BE2C (cell line): Measurements from ENCODE around the gene SLC35E2B. TPM values are rescaled to one million over a fixed set of nuclear protein-coding genes. Genes with fewer than 3 reads are reported as not detected.
"Not testable (repeated sequence)": the region's sequence is repeated elsewhere in the genome, so short reads cannot be mapped to it uniquely, and the experiment has no call there.

ENCODE experiments used
- DNase-seq: peaks from one replicate; pipeline ENCODE4 v3.0.0-alpha.2; 2020
- H3K27me3 ChIP-seq: fragments of 250-450 bp; sonication (Bioruptor Pico); 2 replicates; pipeline ENCODE4 v1.5.1; 2020; ENCODE audit warnings: mild to moderate bottlenecking
- H3K36me3 ChIP-seq: fragments of 250-450 bp; sonication (Bioruptor Pico); 2 replicates; pipeline ENCODE4 v1.5.1; 2020; ENCODE audit warnings: mild to moderate bottlenecking
- H3K4me1 ChIP-seq: fragments of 250-450 bp; sonication (Bioruptor Pico); 2 replicates; pipeline ENCODE4 v1.5.1; 2020
- H3K4me3 ChIP-seq: 2 replicates; pipeline ENCODE4 v1.5.1; 2011; ENCODE audit warnings: low read depth, low read length
- H3K9me3 ChIP-seq: fragments of 250-450 bp; sonication (Bioruptor Pico); 2 replicates; pipeline ENCODE4 v1.5.1; 2020
- CTCF ChIP-seq: IDR thresholded peaks from 2 replicates; pipeline ENCODE4 v1.5.1; 2012; ENCODE audit warnings: mild to moderate bottlenecking, low read depth, low read length
- polyA plus RNA-seq: library from polyadenylated mRNA; unstranded; fragments of >200 nt; gene quantifications from one replicate; pipeline ENCODE4 v1.2.1, GENCODE V29; 2012; ENCODE audit warnings: low read depth, missing spikeins; ENCODE audit not compliant: insufficient read length, insufficient read depth

The SLC35E2B gene
- 34.4 TPM for polyA plus RNA-seq

GRCh38 chr1:1692714-1693647, at the start of gene SLC35E2B:
Gene SLC35E2B (minus strand): TSS chr1:1692795. CDS start chr1:1676699, 16,096 bp downstream.
- peak within 1 kb of the TSS; percentile 63 for H3K4me3 ChIP-seq
- H3K27me3 ChIP-seq, H3K36me3 ChIP-seq, H3K9me3 ChIP-seq, H3K4me1 ChIP-seq: not testable (repeated sequence)
- peak; percentile 20; the same call in 1 of the 2 replicates for TF ChIP-seq CTCF
- DNase-seq: peak; percentile 95

GRCh38 chr1:1741013-1741412, 48.4 kb upstream of the SLC35E2B start:
- H3K4me1 ChIP-seq, H3K9me3 ChIP-seq, H3K4me3 ChIP-seq, DNase-seq, H3K27me3 ChIP-seq, H3K36me3 ChIP-seq: not testable (repeated sequence)

- DNase-seq, H3K4me1 ChIP-seq, H3K9me3 ChIP-seq, H3K36me3 ChIP-seq, H3K4me3 ChIP-seq, H3K27me3 ChIP-seq: not testable (repeated sequence)
These were observed 46.3 kb upstream of the SLC35E2B start for GRCh38 chr1:1738799-1739337.

GRCh38 chr1:1737675-1738590, 45.3 kb upstream of the SLC35E2B start:
- not testable (repeated sequence) for H3K4me3 ChIP-seq, H3K9me3 ChIP-seq, H3K27me3 ChIP-seq, H3K4me1 ChIP-seq, H3K36me3 ChIP-seq, DNase-seq

- no peaks in the 10 kb centered on the region for H3K27me3 ChIP-seq
- H3K9me3 ChIP-seq: no peaks in the 10 kb centered on the region
- no peak overlapping the region for H3K4me3 ChIP-seq
- peaks cover 9% of the 10 kb centered on the region for H3K36me3 ChIP-seq
- H3K4me1 ChIP-seq: no peaks in the 10 kb centered on the region
- TF ChIP-seq CTCF: no peak
- no peak for DNase-seq
These were observed 39.8 kb upstream of the SLC35E2B start for GRCh38 chr1:1732381-1732780.

GRCh38 chr1:1730870-1731269, 38.3 kb upstream of the SLC35E2B start:
- no peak overlapping the region for H3K4me3 ChIP-seq
- H3K4me1 ChIP-seq: no peaks in the 10 kb centered on the region
- peaks cover 9% of the 10 kb centered on the region for H3K36me3 ChIP-seq
- H3K27me3 ChIP-seq: no peaks in the 10 kb centered on the region
- DNase-seq: no peak
- TF ChIP-seq CTCF: no peak
- no peaks in the 10 kb centered on the region for H3K9me3 ChIP-seq

GRCh38 chr1:1730230-1730629, 37.6 kb upstream of the SLC35E2B start:
- DNase-seq, H3K4me3 ChIP-seq, H3K27me3 ChIP-seq, H3K36me3 ChIP-seq, H3K4me1 ChIP-seq, H3K9me3 ChIP-seq: not testable (repeated sequence)

- H3K4me1 ChIP-seq, H3K9me3 ChIP-seq, H3K27me3 ChIP-seq, H3K36me3 ChIP-seq, DNase-seq, H3K4me3 ChIP-seq: not testable (repeated sequence)
These were observed 36.7 kb upstream of the SLC35E2B start for GRCh38 chr1:1729116-1729816.

GRCh38 chr1:1728308-1729005, 35.9 kb upstream of the SLC35E2B start:
- not testable (repeated sequence) for H3K36me3 ChIP-seq, DNase-seq, H3K27me3 ChIP-seq, H3K4me1 ChIP-seq, H3K4me3 ChIP-seq, H3K9me3 ChIP-seq

GRCh38 chr1:1727131-1727651, 34.6 kb upstream of the SLC35E2B start:
- H3K36me3 ChIP-seq, H3K4me3 ChIP-seq, DNase-seq, H3K9me3 ChIP-seq, H3K27me3 ChIP-seq, H3K4me1 ChIP-seq: not testable (repeated sequence)

GRCh38 chr1:1726088-1726487, 33.5 kb upstream of the SLC35E2B start:
- not testable (repeated sequence) for DNase-seq, H3K9me3 ChIP-seq, H3K36me3 ChIP-seq, H3K4me1 ChIP-seq, H3K27me3 ChIP-seq, H3K4me3 ChIP-seq
